HG02623 (cell line): ENCODE data around the gene PRKCE.

Source experiments
- ATAC-seq: cut with Tn5 transposase; IDR thresholded peaks from one replicate; pipeline ENCODE4 v1.9.1; 2021; ENCODE audit warnings: moderate library complexity; ENCODE audit not compliant: unreplicated experiment

Gene PRKCE

DNA sequence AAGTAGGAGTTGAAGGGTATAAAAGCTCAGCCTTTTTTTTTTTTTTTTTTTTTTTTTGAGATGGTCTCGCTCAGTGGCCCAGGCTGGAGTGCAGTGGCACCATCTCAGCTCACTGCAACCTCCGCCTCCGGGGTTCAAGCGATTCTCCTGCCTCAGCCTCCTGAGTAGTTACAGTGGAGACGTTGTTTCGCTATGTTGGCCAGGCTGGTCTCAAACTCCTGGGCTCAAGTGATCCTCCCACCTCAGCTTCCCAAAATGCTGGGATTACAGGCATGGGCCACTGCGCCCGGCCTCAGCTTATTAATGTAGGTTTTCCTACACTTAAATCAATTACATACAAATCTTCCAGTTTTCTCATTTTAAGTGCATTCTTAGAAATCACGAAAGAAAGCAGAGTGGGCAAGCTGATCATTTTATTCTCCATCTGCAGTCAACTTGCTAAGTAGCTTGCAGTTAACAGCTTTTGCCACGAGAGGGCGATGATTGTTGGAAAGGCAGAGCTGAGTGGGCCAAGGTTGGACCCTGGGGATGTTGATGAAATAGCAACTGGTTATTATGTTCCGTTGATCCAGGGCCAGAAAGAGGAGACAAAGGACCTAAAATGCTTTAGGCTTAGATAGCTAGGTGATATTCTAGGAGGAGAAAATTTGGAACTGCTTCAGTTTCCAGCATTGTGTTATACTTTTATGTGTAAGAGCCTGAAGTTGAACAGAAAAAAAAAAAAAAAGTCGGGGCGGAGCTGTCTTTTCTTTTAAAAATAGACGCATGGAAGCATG lies 411.4 kb downstream of the PRKCE start:
- no peak for ATAC-seq

- ATAC-seq = no peak
These were observed 412.9 kb downstream of the PRKCE start for GRCh38 chr2:46064396-46064795.

- ATAC-seq = no peak
These were observed 413.7 kb downstream of the PRKCE start for GRCh38 chr2:46065152-46065551.

DNA sequence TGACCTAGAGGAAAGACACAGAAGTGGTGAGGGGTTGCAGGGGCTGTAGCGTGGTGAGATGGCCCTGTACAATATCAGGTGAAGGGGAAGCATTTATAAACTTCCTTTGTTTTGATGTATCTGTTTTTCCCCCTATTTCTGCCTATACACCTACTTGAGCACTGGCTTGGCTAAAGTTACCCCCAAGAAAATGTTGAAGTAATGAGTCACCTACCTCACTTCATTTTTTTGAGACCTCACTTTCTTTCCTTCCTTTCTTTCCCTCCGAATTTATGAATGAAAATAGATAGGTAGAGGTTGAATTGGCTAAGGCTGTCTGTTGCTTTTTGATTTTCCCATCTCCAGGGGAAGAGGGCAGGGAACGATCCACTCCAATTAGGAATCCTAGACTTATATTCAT lies 414.6 kb downstream of the PRKCE start:
- no peak for ATAC-seq

GRCh38 chr2:46066601-46067000 lies 415.1 kb downstream of the PRKCE start:
- no peak for ATAC-seq

DNA sequence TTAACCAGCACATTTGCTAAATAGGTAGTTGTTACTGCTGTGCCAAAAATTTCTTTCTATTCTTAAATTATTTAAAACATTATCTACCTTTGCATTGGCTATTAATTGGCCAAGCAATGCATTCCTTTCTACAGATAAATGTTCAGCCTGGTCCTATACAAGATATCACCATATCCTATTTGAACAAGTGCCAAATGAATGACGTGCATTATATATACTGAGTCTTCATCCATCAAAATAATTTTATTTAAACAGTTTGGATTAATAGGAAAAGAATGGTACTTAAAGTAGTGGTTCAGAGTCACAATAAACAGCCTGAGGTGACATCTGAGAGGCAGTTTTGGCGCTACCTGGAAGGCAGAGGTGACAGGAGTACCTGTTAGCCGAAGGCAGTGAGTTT lies 415.6 kb downstream of the PRKCE start:
- no peak for ATAC-seq

DNA sequence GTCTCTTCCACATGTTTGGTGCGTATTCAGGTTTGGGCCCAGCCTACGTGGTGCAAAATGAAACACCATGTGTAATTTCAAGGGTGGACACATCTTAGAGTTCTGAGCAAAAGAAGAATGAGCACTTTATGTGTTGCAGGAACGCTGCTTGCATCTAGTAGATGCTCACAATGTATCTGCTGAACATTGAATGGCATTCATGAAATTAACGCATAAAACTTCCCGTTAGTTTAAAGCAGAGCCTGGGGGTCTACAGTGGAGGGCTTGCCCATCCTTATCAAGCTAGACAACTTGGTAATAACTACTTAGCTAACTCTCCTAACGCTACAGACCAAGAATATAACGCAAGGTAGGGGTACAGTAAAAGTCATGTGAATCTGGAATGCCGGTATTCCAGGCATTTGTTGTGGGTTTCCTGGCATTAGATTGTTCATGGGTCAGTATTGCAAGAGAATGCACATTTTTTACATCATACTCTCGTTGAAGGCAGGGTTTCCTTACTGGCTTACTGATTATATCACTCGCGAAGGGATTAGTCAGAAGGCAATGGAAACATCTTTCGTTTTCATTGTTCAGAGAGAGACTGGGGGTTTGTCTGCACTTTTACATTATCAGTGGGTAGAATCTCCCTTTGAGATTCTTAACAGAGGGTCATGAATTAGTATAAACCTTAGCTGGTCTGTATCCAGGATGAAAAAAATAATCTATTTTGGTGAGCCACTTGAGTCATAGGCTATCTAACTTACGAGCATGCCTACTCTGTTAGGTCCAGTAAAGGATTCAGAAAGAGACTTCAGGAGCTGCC lies 416.2 kb downstream of the PRKCE start:
- no peak for ATAC-seq

DNA sequence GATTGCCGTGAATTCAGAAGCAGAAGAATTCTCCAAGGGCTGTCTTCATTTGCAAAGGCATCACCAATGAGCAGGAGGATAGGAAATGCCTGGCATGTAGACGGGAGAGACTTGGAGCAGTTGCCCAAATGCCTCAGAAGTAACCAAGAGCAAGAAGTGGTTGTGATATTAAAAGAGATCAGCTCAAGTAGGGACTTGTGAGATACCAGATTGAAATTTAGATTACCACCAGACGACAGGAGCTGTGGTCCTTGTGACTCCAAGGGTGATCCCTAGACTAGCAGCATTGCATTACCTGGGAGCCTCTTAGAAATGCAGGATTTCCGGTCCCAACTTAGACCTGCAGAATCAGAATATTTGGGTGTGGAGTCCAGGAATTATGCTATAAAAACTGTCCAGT lies 417.2 kb downstream of the PRKCE start:
- ATAC-seq = no peak

GRCh38 chr2:46071074-46071473 lies 419.6 kb downstream of the PRKCE start:
- no peak for ATAC-seq

GRCh38 chr2:46072101-46072820 lies 420.8 kb downstream of the PRKCE start:
- no peak for ATAC-seq

- ATAC-seq = no peak
These were observed 422.1 kb downstream of the PRKCE start for GRCh38 chr2:46073540-46074046.

- no peak for ATAC-seq
These were observed 423.0 kb downstream of the PRKCE start for GRCh38 chr2:46074501-46074900.

DNA sequence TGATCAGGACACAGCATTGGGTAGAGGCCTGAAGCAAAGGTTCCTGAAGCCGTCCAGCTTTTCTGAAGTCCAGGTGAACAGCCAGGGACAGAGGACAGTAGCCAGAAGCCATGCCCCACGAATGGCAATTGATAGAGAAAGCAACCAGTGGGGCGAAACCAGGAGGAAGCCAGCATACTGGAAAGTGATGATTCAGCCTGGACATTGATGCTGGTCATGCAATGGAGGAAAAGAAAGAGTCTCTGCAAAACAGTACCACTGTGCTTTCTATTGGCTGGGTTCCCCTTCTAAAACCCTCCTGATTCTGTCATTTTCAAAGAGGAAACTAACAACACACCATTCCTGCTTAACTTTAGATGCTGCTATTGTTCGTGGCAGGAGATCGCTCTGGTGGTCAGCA lies 424.4 kb downstream of the PRKCE start:
- no peak for ATAC-seq

DNA sequence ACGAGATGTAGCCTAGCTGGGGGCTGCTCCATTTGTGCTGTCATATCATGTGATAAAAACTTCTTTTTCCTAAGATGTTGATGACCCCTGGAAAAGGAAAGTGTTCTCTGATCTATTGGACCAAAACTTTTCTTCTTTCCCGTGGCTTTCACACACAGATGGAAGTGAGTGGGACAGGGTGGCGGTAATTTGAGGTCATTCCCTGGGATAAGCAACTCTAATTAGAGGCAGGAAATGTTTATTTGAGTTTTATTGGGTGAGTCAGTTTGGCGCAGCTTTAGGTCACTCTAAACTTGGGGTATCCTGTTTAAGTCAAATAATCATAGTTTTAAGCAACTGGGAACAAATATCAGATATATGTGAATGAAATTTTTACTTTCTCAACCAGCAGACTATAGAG lies 424.8 kb downstream of the PRKCE start:
- ATAC-seq = no peak

GRCh38 chr2:46076875-46077274 lies 425.4 kb downstream of the PRKCE start:
- no peak for ATAC-seq

DNA sequence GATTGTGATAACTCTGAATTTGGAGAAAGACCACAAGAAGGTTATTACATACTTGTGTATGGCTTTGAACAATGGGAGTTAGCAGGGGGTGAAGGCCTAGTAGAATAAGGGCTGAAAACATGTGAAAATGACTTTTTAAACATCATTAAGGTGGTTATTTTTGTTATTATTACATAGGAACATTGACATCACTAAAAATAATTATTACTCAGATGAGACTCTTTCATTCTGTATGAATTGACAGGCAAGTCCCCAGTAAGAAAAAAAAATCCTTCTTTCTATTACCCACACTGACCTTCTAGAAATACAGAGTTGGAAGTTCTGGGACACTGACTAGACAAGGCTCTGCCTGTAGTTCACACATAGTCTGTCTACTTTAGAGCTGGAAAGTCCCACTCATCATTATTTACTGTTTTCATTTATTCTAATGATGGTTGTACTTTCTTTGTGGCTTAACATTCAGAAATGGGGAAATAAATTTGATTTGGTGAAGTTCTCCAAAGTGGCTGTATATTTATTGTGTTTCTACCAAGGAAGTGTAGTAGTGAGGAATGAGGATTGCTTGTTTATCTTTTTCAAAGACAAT lies 426.1 kb downstream of the PRKCE start:
- no peak for ATAC-seq

DNA sequence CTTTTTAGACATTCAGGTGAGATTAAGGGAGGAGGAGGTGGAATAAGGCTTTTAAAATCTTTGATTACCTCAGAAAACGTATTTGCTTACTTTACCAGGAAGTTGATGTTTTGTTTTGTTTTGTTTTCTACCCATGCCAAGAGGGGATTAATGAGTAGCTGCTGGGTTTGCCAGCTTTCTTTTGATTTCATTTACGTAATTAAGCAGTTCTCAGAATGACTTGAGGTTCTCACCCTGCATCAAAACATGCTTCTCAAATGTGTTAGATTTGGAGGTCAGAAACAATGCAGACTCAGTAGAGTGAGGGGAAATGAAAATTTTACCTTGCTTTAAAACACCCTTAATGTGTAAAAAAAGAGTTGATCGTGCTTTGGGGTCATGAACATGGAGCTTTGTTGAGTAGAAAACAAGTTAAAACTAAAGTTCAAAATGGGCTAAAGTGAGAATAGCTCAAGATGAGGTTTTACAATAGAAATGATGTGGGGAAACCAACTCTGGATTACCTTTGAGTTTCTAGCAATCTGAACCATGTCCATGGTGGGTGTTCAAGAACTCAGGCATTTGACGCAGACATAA lies 428.6 kb downstream of the PRKCE start:
- no peak for ATAC-seq

GRCh38 chr2:46082531-46083485 lies 431.3 kb downstream of the PRKCE start:
- ATAC-seq = no peak

DNA sequence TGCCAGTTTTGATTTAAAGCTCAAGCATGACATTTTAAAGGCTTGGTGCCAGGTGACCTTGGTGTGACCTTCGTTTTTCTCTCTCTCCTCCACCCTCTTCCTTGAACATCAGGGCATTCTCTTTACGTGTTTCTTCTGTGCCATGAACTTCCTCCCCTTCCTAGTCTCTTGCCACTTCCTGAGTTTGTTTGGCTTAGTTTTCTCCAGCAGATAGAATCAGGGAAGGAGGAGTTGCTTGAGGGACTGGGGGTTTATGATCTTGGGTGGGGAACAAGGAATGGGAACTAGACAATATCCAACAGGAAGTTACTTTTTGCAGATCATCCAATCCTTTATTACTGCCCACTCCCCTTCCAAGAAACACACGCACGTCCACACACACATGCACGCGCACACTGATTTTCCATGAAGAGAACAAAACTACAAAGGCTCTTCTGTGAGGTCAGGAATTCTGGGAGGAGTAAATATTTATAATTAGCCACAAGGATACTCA lies 435.1 kb downstream of the PRKCE start:
- ATAC-seq = no peak
